ENCODE results near the gene SYCE3.

SYCE3 gene

GRCh38 chr22:50574383-50574755 lies 11.7 kb upstream of the SYCE3 start:
- DNase-seq, result no peak

GRCh38 chr22:50573491-50574382 lies 11.0 kb upstream of the SYCE3 start:
- no peak for DNase-seq

- no peak for DNase-seq
These were observed 10.2 kb upstream of the SYCE3 start for GRCh38 chr22:50572965-50573364.

- no peak for DNase-seq
These were observed 8.8 kb upstream of the SYCE3 start for GRCh38 chr22:50571264-50572175.

- no peak for DNase-seq
These were observed 8.1 kb upstream of the SYCE3 start for GRCh38 chr22:50570861-50571260.

- no peak for DNase-seq
These were observed 7.3 kb upstream of the SYCE3 start for GRCh38 chr22:50569896-50570535.

GRCh38 chr22:50569041-50569459 lies 6.3 kb upstream of the SYCE3 start:
- no peak for DNase-seq

GRCh38 chr22:50568626-50569025 lies 5.9 kb upstream of the SYCE3 start:
- DNase-seq, result no peak

GRCh38 chr22:50567721-50568252 lies 5.1 kb upstream of the SYCE3 start:
- no peak for DNase-seq

- no peak for DNase-seq
These were observed 1.6 kb upstream of the SYCE3 start for GRCh38 chr22:50564289-50564688.

- DNase-seq, result no peak
These were observed 868 bp upstream of the SYCE3 start for GRCh38 chr22:50563413-50564160.

- no peak for DNase-seq
These were observed 1.0 kb downstream of the SYCE3 start for GRCh38 chr22:50561401-50562358.

GRCh38 chr22:50560034-50560433 lies 2.7 kb downstream of the SYCE3 start:
- DNase-seq, result no peak

GRCh38 chr22:50556703-50557102 lies 6.0 kb downstream of the SYCE3 start:
- no peak for DNase-seq

- DNase-seq, result no peak
These were observed 9.4 kb downstream of the SYCE3 start for GRCh38 chr22:50553310-50553709.

GRCh38 chr22:50551160-50551752 lies 11.5 kb downstream of the SYCE3 start:
- DNase-seq, result no peak

GRCh38 chr22:50550395-50550794 lies 12.3 kb downstream of the SYCE3 start:
- DNase-seq, result no peak

- no peak for DNase-seq
These were observed 13.6 kb downstream of the SYCE3 start for GRCh38 chr22:50548921-50549790.

Data from CD4-positive, alpha-beta T cell treated with Interleukin-12 subunit alpha and Interleukin-12 subunit beta, for 1 hour (primary cell).